Measurements from ENCODE around the gene TMPRSS6. TPM values are rescaled to one million over a fixed set of nuclear protein-coding genes. Genes with fewer than 3 reads are reported as not detected.

Gene TMPRSS6
- total RNA-seq, 1 experiment from 2014 or later, result 0.39 TPM

DNA sequence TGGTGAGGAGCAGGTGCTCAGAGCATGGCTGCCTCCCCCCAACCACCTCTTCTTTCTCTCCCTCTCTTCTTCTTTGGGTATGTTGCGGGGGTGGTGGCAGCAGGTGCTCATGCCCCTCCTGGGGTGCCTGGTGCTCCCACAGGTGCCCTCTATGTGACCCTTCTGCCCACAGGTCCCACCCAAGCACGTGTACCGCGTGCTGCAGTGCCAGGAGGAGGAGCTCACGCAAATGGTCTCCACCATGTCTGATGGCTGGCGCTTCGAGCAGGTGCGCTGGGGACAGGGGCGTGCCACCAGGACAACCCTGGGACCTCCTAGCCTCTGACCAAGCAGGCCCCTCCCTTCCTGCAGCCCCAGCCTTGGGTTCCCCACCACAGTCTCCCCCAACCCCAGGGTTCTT, 52.3 kb downstream of the TMPRSS6 start:
- DNase-seq (ENCODE audit: low read depth, low spot score) (no peak), ATAC-seq (no peak)
- no TSS peak for BruUV-seq (replicated peaks)
- no peaks in the 10 kb centered on the region for H4K20me1 ChIP-seq (ENCODE audit: insufficient read depth)
- H3K27ac ChIP-seq (ENCODE audit: low read depth, low read length), result no peak overlapping the region
- no peaks in the 10 kb centered on the region for H3K9me3 ChIP-seq (ENCODE audit: control insufficient read depth in 1 of 2, insufficient read depth in 1 of 2, low read depth in 1 of 2, low read length in 2 of 2)
- H3K36me3 ChIP-seq (ENCODE audit: control insufficient read depth in 1 of 2, insufficient read depth in 2 of 2, low read length in 2 of 2), result peaks cover 0 to 2% of the 10 kb centered on the region in 2 experiments; a peak in 1 of 4 replicates
- POLR2A ChIA-PET, result no interaction called here
- intact Hi-C loops (cut with micrococcal nuclease), result no loop called here
- no peaks in the 10 kb centered on the region for H3K9me2 ChIP-seq (ENCODE audit: insufficient read depth)
- H2AFZ ChIP-seq (ENCODE audit: low read depth, low read length, poor library complexity, severe bottlenecking), result no peak overlapping the region
- RAD21 ChIA-PET (ENCODE audit: low non-redundant PET in 1 of 2, low total read pairs in 2 of 2, uncharacterized antibody in 2 of 2, unreplicated experiment in 2 of 2), result no interaction called here
- H3K4me1 ChIP-seq (ENCODE audit: control insufficient read depth in 1 of 2, insufficient read depth in 2 of 2, low read length in 2 of 2), result peaks cover 4 to 5% of the 10 kb centered on the region in 2 experiments; a peak in 2 of 4 replicates
- H3K79me2 ChIP-seq (ENCODE audit: insufficient read depth, low read length), result no peaks in the 10 kb centered on the region
- H3K4me3 ChIP-seq (replicated peaks in 1 of 2; ENCODE audit: low read depth in 1 of 2, low read length in 2 of 2), result no peak overlapping the region
- H3K9ac ChIP-seq (ENCODE audit: low read length), result no peak overlapping the region
- TF ChIP-seq MAX (IDR thresholded peaks at IDR 0.05) (no peak), CBX3 (IDR thresholded peaks at IDR 0.05; ENCODE audit: low read depth) (no peak), ZFX (IDR thresholded peaks at IDR 0.05) (no peak), FOSL1 (IDR thresholded peaks at IDR 0.05; ENCODE audit: low read depth) (no peak), POLR2A (IDR thresholded peaks at IDR 0.05; ENCODE audit: borderline replicate concordance, extremely low read depth, insufficient read depth, insufficient read length) (no peak), SIN3A (IDR thresholded peaks at IDR 0.05; ENCODE audit: low read depth) (no peak), CTCF (IDR thresholded peaks at IDR 0.05 in 2 of 3, conservative IDR thresholded peaks at IDR 0.05 in 1 of 3; ENCODE audit: borderline replicate concordance in 1 of 3, insufficient read depth in 1 of 3, low read depth in 2 of 3, low read length in 2 of 3) (no peak), REST (IDR thresholded peaks at IDR 0.05; ENCODE audit: low read depth) (no peak), ZNF274 (IDR thresholded peaks at IDR 0.05; ENCODE audit: low read depth, low read length) (no peak), YY1 (IDR thresholded peaks at IDR 0.05; ENCODE audit: extremely low read depth, insufficient replicate concordance, low read depth, low read length) (no peak), CEBPB (IDR thresholded peaks at IDR 0.05; ENCODE audit: low read depth) (no peak), TCF7L2 (IDR thresholded peaks at IDR 0.05; ENCODE audit: borderline replicate concordance, extremely low read depth, insufficient read depth, insufficient read length) (no peak), SRF (IDR thresholded peaks at IDR 0.05; ENCODE audit: low read depth) (no peak), RAD21 (IDR thresholded peaks at IDR 0.05; ENCODE audit: low read depth) (no peak), ELF1 (IDR thresholded peaks at IDR 0.05; ENCODE audit: borderline replicate concordance, low read depth) (no peak), JUND (IDR thresholded peaks at IDR 0.05) (no peak)
- TF ChIP-seq, protein P1, sequence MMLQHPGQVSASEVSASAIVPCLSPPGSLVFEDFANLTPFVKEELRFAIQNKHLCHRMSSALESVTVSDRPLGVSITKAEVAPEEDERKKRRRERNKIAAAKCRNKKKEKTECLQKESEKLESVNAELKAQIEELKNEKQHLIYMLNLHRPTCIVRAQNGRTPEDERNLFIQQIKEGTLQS (IDR thresholded peaks at IDR 0.05), result no peak
- TF ChIP-seq, protein P2, sequence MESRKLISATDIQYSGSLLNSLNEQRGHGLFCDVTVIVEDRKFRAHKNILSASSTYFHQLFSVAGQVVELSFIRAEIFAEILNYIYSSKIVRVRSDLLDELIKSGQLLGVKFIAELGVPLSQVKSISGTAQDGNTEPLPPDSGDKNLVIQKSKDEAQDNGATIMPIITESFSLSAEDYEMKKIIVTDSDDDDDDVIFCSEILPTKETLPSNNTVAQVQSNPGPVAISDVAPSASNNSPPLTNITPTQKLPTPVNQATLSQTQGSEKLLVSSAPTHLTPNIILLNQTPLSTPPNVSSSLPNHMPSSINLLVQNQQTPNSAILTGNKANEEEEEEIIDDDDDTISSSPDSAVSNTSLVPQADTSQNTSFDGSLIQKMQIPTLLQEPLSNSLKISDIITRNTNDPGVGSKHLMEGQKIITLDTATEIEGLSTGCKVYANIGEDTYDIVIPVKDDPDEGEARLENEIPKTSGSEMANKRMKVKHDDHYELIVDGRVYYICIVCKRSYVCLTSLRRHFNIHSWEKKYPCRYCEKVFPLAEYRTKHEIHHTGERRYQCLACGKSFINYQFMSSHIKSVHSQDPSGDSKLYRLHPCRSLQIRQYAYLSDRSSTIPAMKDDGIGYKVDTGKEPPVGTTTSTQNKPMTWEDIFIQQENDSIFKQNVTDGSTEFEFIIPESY (IDR thresholded peaks at IDR 0.05; ENCODE audit: extremely low read depth, insufficient replicate concordance, low read length), result no peak
- no peak overlapping the region for H3K4me2 ChIP-seq (ENCODE audit: low read length)
- H3K27me3 ChIP-seq (ENCODE audit: insufficient read depth, low read length), result no peaks in the 10 kb centered on the region
- CTCF ChIA-PET, result no interaction called here

All from HCT116 (cell line).